ENCODE results near the gene NAV3. TPM values are rescaled to one million over a fixed set of nuclear protein-coding genes. Genes with fewer than 3 reads are reported as not detected.
"Not testable (repeated sequence)": the region's sequence is repeated elsewhere in the genome, so short reads cannot be mapped to it uniquely, and the experiment has no call there.

Gene NAV3
- total RNA-seq, 1 donor from 2014 or later = 1.5 TPM

GRCh38 chr12:78099806-78100205, 269.1 kb downstream of the NAV3 start:
- no peaks in the 10 kb centered on the region for H3K9me3 ChIP-seq (replicated peaks)
- no peak for DNase-seq
- no peak overlapping the region for H3K27ac ChIP-seq (replicated peaks)
- no peaks in the 10 kb centered on the region for H3K4me1 ChIP-seq
- no peaks in the 10 kb centered on the region for H3K27me3 ChIP-seq (ENCODE audit: low read depth)
- no peaks in the 10 kb centered on the region for H3K36me3 ChIP-seq
- no peak for TF ChIP-seq CTCF (IDR thresholded peaks at IDR 0.05; ENCODE audit: borderline replicate concordance)
- H3K4me3 ChIP-seq = no peak overlapping the region
- intact Hi-C loops (cut with micrococcal nuclease) = no loop called here

GRCh38 chr12:78101113-78101876, 270.6 kb downstream of the NAV3 start:
- Histone ChIP-seq H3K27ac (replicated peaks) (no peak overlapping the region), H3K9me3 (replicated peaks) (no peaks in the 10 kb centered on the region), H3K36me3 (no peaks in the 10 kb centered on the region), H3K4me3 (no peak overlapping the region), H3K4me1 (no peaks in the 10 kb centered on the region), H3K27me3 (ENCODE audit: low read depth) (no peaks in the 10 kb centered on the region)
- no peak for DNase-seq
- intact Hi-C loops (cut with micrococcal nuclease) = no loop called here
- TF ChIP-seq CTCF (IDR thresholded peaks at IDR 0.05; ENCODE audit: borderline replicate concordance) = no peak

- H3K4me3 ChIP-seq = no peak overlapping the region
- H3K9me3 ChIP-seq (replicated peaks) = no peaks in the 10 kb centered on the region
- no peaks in the 10 kb centered on the region for H3K36me3 ChIP-seq
- no peak for DNase-seq
- no peak overlapping the region for H3K27ac ChIP-seq (replicated peaks)
- intact Hi-C loops (cut with micrococcal nuclease) = no loop called here
- no peaks in the 10 kb centered on the region for H3K27me3 ChIP-seq (ENCODE audit: low read depth)
- TF ChIP-seq CTCF (IDR thresholded peaks at IDR 0.05; ENCODE audit: borderline replicate concordance) = no peak
- no peaks in the 10 kb centered on the region for H3K4me1 ChIP-seq
Observed at GRCh38 chr12:78101946-78102635, 271.4 kb downstream of the NAV3 start.

- H3K27me3 ChIP-seq (ENCODE audit: low read depth); H3K9me3 ChIP-seq (replicated peaks); H3K4me1 ChIP-seq; intact Hi-C loops (cut with micrococcal nuclease); DNase-seq; H3K36me3 ChIP-seq; H3K27ac ChIP-seq (replicated peaks); H3K4me3 ChIP-seq: not testable (repeated sequence)
Observed at GRCh38 chr12:78102801-78103200, 272.1 kb downstream of the NAV3 start.

GRCh38 chr12:78115889-78116288, 285.2 kb downstream of the NAV3 start:
- DNase-seq = no peak
- Histone ChIP-seq H3K36me3 (peaks cover 8% of the 10 kb centered on the region), H3K4me1 (no peaks in the 10 kb centered on the region), H3K27me3 (ENCODE audit: low read depth) (no peaks in the 10 kb centered on the region), H3K4me3 (no peak overlapping the region), H3K27ac (replicated peaks) (no peak overlapping the region), H3K9me3 (replicated peaks) (peaks cover 24% of the 10 kb centered on the region)
- TF ChIP-seq CTCF (IDR thresholded peaks at IDR 0.05; ENCODE audit: borderline replicate concordance) = no peak
- intact Hi-C loops (cut with micrococcal nuclease) = no loop called here

GRCh38 chr12:78118036-78118435, 287.3 kb downstream of the NAV3 start:
- no peaks in the 10 kb centered on the region for H3K4me1 ChIP-seq
- H3K27ac ChIP-seq (replicated peaks) = no peak overlapping the region
- no peaks in the 10 kb centered on the region for H3K27me3 ChIP-seq (ENCODE audit: low read depth)
- peaks cover 14% of the 10 kb centered on the region for H3K9me3 ChIP-seq (replicated peaks)
- DNase-seq = no peak
- intact Hi-C loops (cut with micrococcal nuclease) = no loop called here
- peaks cover 8% of the 10 kb centered on the region for H3K36me3 ChIP-seq
- TF ChIP-seq CTCF (IDR thresholded peaks at IDR 0.05; ENCODE audit: borderline replicate concordance) = no peak
- H3K4me3 ChIP-seq = no peak overlapping the region

Data from left ventricle myocardium inferior (tissue), 1 donor.